HUES64 (cell line): Measurements from ENCODE around the gene GPATCH2.

Experiments used
- H3K27ac ChIP-seq: 2 replicates; pipeline ENCODE4 v1.7.0; 2013; ENCODE audit warnings: low read depth, low read length, inconsistent platforms
- H3K27me3 ChIP-seq: 2 replicates; pipeline ENCODE4 v1.6.1; 2013; ENCODE audit warnings: mild to moderate bottlenecking, low read length; ENCODE audit not compliant: insufficient read depth
- H3K36me3 ChIP-seq: 2 replicates; pipeline ENCODE4 v1.6.1; 2013; ENCODE audit warnings: mild to moderate bottlenecking, low read length; ENCODE audit not compliant: insufficient read depth
- H3K4me1 ChIP-seq: 2 replicates; pipeline ENCODE4 v1.6.1; 2013; ENCODE audit warnings: mild to moderate bottlenecking, low read length, moderate library complexity; ENCODE audit not compliant: insufficient read depth
- H3K4me3 ChIP-seq: 2 replicates; pipeline ENCODE4 v1.5.1; 2013; ENCODE audit warnings: mild to moderate bottlenecking, low read length, moderate library complexity
- H3K9ac ChIP-seq: 2 replicates; pipeline ENCODE4 v1.6.1; 2013; ENCODE audit warnings: mild to moderate bottlenecking, low read depth, low read length
- H3K9me3 ChIP-seq: 2 replicates; pipeline ENCODE4 v1.6.1; 2013; ENCODE audit warnings: low read depth, low read length; ENCODE audit not compliant: insufficient read depth
- WGBS: fragments of 150-250, 120-280 bp; methylation state at CpG from one replicate; pipeline ENCODE4 v1.1.7; 2013; ENCODE audit warnings: missing lambda C conversion rate; 5-methylcytosine and 5-hydroxymethylcytosine counted together

The GPATCH2 gene

GRCh38 chr1:217552339-217552951, 78.4 kb downstream of the GPATCH2 start:
- H3K9me3 ChIP-seq = 0 out of 2 replicates have a peak, but pooled peaks cover 3% of the 10 kb centered on the region
- no peak overlapping the region for H3K9ac ChIP-seq
- no peaks in the 10 kb centered on the region for H3K27me3 ChIP-seq
- peaks cover 14% of the 10 kb centered on the region for H3K4me1 ChIP-seq
- H3K36me3 ChIP-seq = 0 out of 2 replicates have a peak, but pooled peaks cover 2% of the 10 kb centered on the region
- no peak overlapping the region for H3K4me3 ChIP-seq
- no peak overlapping the region for H3K27ac ChIP-seq
- WGBS = 95% methylated on average over 1 of the region's 1 CpG

- Histone ChIP-seq H3K27me3 (no peaks in the 10 kb centered on the region), H3K9ac (no peak overlapping the region), H3K9me3 (0 out of 2 replicates have a peak, but pooled peaks cover 3% of the 10 kb centered on the region), H3K27ac (no peak overlapping the region), H3K36me3 (peaks cover 5% of the 10 kb centered on the region; the same call in 1 of the 2 replicates), H3K4me1 (no peaks in the 10 kb centered on the region), H3K4me3 (no peak overlapping the region)
Measured at GRCh38 chr1:217542837-217543236, 88.1 kb downstream of the GPATCH2 start.

GRCh38 chr1:217542136-217542777, 88.6 kb downstream of the GPATCH2 start:
- Histone ChIP-seq H3K27ac (no peak overlapping the region), H3K4me3 (no peak overlapping the region), H3K27me3 (no peaks in the 10 kb centered on the region), H3K9ac (no peak overlapping the region), H3K36me3 (peaks cover 2% of the 10 kb centered on the region; the same call in 1 of the 2 replicates), H3K9me3 (no peaks in the 10 kb centered on the region), H3K4me1 (no peaks in the 10 kb centered on the region)
- WGBS = 93% methylated on average over 9 of the region's 9 CpGs

- H3K9me3 ChIP-seq = no peaks in the 10 kb centered on the region
- no peak overlapping the region for H3K9ac ChIP-seq
- H3K36me3 ChIP-seq = peaks cover 2% of the 10 kb centered on the region; the same call in 1 of the 2 replicates
- WGBS = 100% methylated on average over 1 of the region's 2 CpGs
- H3K4me3 ChIP-seq = no peak overlapping the region
- H3K27me3 ChIP-seq = no peaks in the 10 kb centered on the region
- H3K27ac ChIP-seq = no peak overlapping the region
- no peaks in the 10 kb centered on the region for H3K4me1 ChIP-seq
Measured at GRCh38 chr1:217540321-217540720, 90.6 kb downstream of the GPATCH2 start.

- Histone ChIP-seq H3K27ac (no peak overlapping the region), H3K4me1 (no peaks in the 10 kb centered on the region), H3K27me3 (no peaks in the 10 kb centered on the region), H3K9me3 (no peaks in the 10 kb centered on the region), H3K4me3 (no peak overlapping the region), H3K36me3 (no peaks in the 10 kb centered on the region), H3K9ac (no peak overlapping the region)
- WGBS = 98% methylated on average over 2 of the region's 2 CpGs
Measured at GRCh38 chr1:217539510-217539909, 91.4 kb downstream of the GPATCH2 start.

- 96% methylated on average over 9 of the region's 9 CpGs for WGBS
- no peaks in the 10 kb centered on the region for H3K9me3 ChIP-seq
- no peak overlapping the region for H3K4me3 ChIP-seq
- no peaks in the 10 kb centered on the region for H3K4me1 ChIP-seq
- H3K27ac ChIP-seq = no peak overlapping the region
- no peaks in the 10 kb centered on the region for H3K36me3 ChIP-seq
- H3K27me3 ChIP-seq = no peaks in the 10 kb centered on the region
- no peak overlapping the region for H3K9ac ChIP-seq
Measured at GRCh38 chr1:217535601-217536377, 95.1 kb downstream of the GPATCH2 start.

- no peak overlapping the region for H3K4me3 ChIP-seq
- H3K4me1 ChIP-seq = no peaks in the 10 kb centered on the region
- H3K27me3 ChIP-seq = no peaks in the 10 kb centered on the region
- no peak overlapping the region for H3K9ac ChIP-seq
- H3K36me3 ChIP-seq = no peaks in the 10 kb centered on the region
- H3K27ac ChIP-seq = no peak overlapping the region
- no peaks in the 10 kb centered on the region; the same call in 1 of the 2 replicates for H3K9me3 ChIP-seq
- WGBS = 100% methylated on average over 1 of the region's 1 CpG
Measured at GRCh38 chr1:217534566-217534965, 96.3 kb downstream of the GPATCH2 start.

- WGBS = 92% methylated on average over 3 of the region's 3 CpGs
Measured at GRCh38 chr1:217528271-217528670, 102.6 kb downstream of the GPATCH2 start.

GRCh38 chr1:217527151-217527550, 103.7 kb downstream of the GPATCH2 start:
- Histone ChIP-seq H3K9me3 (peaks cover 3% of the 10 kb centered on the region; the same call in 1 of the 2 replicates), H3K4me3 (no peak overlapping the region), H3K9ac (no peak overlapping the region), H3K27ac (no peak overlapping the region), H3K27me3 (no peaks in the 10 kb centered on the region), H3K36me3 (0 out of 2 replicates have a peak, but pooled peaks cover 3% of the 10 kb centered on the region), H3K4me1 (no peaks in the 10 kb centered on the region)
- 98% methylated on average over 2 of the region's 2 CpGs for WGBS

More at GRCh38 chr1:217528271-217528670, 102.6 kb downstream of the GPATCH2 start:
- no peak overlapping the region for H3K4me3 ChIP-seq
- no peaks in the 10 kb centered on the region for H3K27me3 ChIP-seq
- H3K4me1 ChIP-seq = no peaks in the 10 kb centered on the region
- 0 out of 2 replicates have a peak, but pooled peaks cover 3% of the 10 kb centered on the region for H3K36me3 ChIP-seq
- no peak overlapping the region for H3K27ac ChIP-seq
- peaks cover 3% of the 10 kb centered on the region; the same call in 1 of the 2 replicates for H3K9me3 ChIP-seq
- H3K9ac ChIP-seq = no peak overlapping the region

- no peak overlapping the region for H3K4me3 ChIP-seq
- no peak overlapping the region for H3K27ac ChIP-seq
- H3K9me3 ChIP-seq = peaks cover 3% of the 10 kb centered on the region; the same call in 1 of the 2 replicates
- H3K27me3 ChIP-seq = no peaks in the 10 kb centered on the region
- H3K4me1 ChIP-seq = no peaks in the 10 kb centered on the region
- no peak overlapping the region for H3K9ac ChIP-seq
- 0 out of 2 replicates have a peak, but pooled peaks cover 3% of the 10 kb centered on the region for H3K36me3 ChIP-seq
- 91% methylated on average over 1 of the region's 1 CpG for WGBS
Measured at GRCh38 chr1:217526636-217527035, 104.3 kb downstream of the GPATCH2 start.
